H9 (cell line): ENCODE measurements around the gene PMEPA1. TPM values are rescaled to one million over a fixed set of nuclear protein-coding genes. Genes with fewer than 3 reads are reported as not detected.

Experiments
- DNase-seq: peaks from one replicate; pipeline ENCODE4 v3.0.0-alpha.2; 2017
- H2AFZ ChIP-seq: one replicate; pipeline ENCODE4 v1.6.1; 2013; ENCODE audit warnings: mild to moderate bottlenecking, low read length, control low read depth, moderate library complexity
- H2AK5ac ChIP-seq: 2 replicates; pipeline ENCODE4 v1.6.1; 2013; ENCODE audit warnings: low read length, control low read depth, mixed read lengths; ENCODE audit not compliant: insufficient read length
- H2BK120ac ChIP-seq: one replicate; pipeline ENCODE4 v1.6.1; 2013; ENCODE audit warnings: low read depth, mild to moderate bottlenecking, low read length, control low read depth, inconsistent platforms; ENCODE audit not compliant: poor library complexity, severe bottlenecking
- H2BK12ac ChIP-seq: 2 replicates; pipeline ENCODE4 v1.6.1; 2013; ENCODE audit warnings: low read length, control low read depth, mixed read lengths, low read depth; ENCODE audit not compliant: insufficient read length
- H2BK15ac ChIP-seq: 2 replicates; pipeline ENCODE4 v1.6.1; 2013; ENCODE audit warnings: low read depth, low read length, control low read depth
- H2BK20ac ChIP-seq: one replicate; pipeline ENCODE4 v1.6.1; 2013; ENCODE audit warnings: low read depth, mild to moderate bottlenecking, low read length, control low read depth, inconsistent platforms; ENCODE audit not compliant: poor library complexity, severe bottlenecking
- H2BK5ac ChIP-seq: 2 replicates; pipeline ENCODE4 v1.6.1; 2013; ENCODE audit warnings: low read length, control low read depth, mixed read lengths; ENCODE audit not compliant: insufficient read length
- H3K14ac ChIP-seq: 2 replicates; pipeline ENCODE4 v1.6.1; 2013; ENCODE audit warnings: low read length, control low read depth; ENCODE audit not compliant: insufficient read depth
- H3K18ac ChIP-seq: 2 replicates; pipeline ENCODE4 v1.6.1; 2013; ENCODE audit warnings: low read depth, mild to moderate bottlenecking, mixed read lengths, low read length, control low read depth; ENCODE audit not compliant: insufficient read length
- H3K23ac ChIP-seq: 2 replicates; pipeline ENCODE4 v1.6.1; 2013; ENCODE audit warnings: low read length, control low read depth, mixed read lengths, low read depth; ENCODE audit not compliant: insufficient read length
- H3K23me2 ChIP-seq: 2 replicates; pipeline ENCODE4 v1.6.1; 2013; ENCODE audit warnings: low read depth, mild to moderate bottlenecking, mixed read lengths, low read length, control low read depth; ENCODE audit not compliant: insufficient read length, poor library complexity, severe bottlenecking
- H3K27ac ChIP-seq: 2 replicates; pipeline ENCODE4 v1.5.1; 2013; ENCODE audit warnings: low read length, control low read depth, mixed read lengths, low read depth; ENCODE audit not compliant: insufficient read length
- H3K27me3 ChIP-seq: 2 replicates; pipeline ENCODE4 v1.6.1; 2013; ENCODE audit warnings: low read length, control low read depth, inconsistent platforms; ENCODE audit not compliant: insufficient read depth
- H3K4ac ChIP-seq: 2 replicates; pipeline ENCODE4 v1.6.1; 2013; ENCODE audit warnings: low read depth, mild to moderate bottlenecking, control low read depth, inconsistent platforms, low read length, moderate library complexity
- H3K4me1 ChIP-seq: 2 replicates; pipeline ENCODE4 v1.6.1; 2013; ENCODE audit warnings: low read length, control low read depth, inconsistent platforms; ENCODE audit not compliant: insufficient read depth
- H3K4me2 ChIP-seq: 2 replicates; pipeline ENCODE4 v1.6.1; 2013; ENCODE audit warnings: low read length, control low read depth, mixed read lengths; ENCODE audit not compliant: insufficient read length, insufficient read depth
- H3K56ac ChIP-seq: 2 replicates; pipeline ENCODE4 v1.6.1; 2013; ENCODE audit warnings: low read depth, mild to moderate bottlenecking, mixed read lengths, low read length, control low read depth; ENCODE audit not compliant: insufficient read length
- H3K79me1 ChIP-seq: 2 replicates; pipeline ENCODE4 v1.6.1; 2013; ENCODE audit warnings: low read depth, mild to moderate bottlenecking, moderate library complexity, low read length, control low read depth, inconsistent platforms; ENCODE audit not compliant: insufficient read depth, poor library complexity, severe bottlenecking
- H3K79me2 ChIP-seq: 2 replicates; pipeline ENCODE4 v1.6.1; 2013; ENCODE audit warnings: low read length, control low read depth, inconsistent platforms; ENCODE audit not compliant: insufficient read depth
- H3K9ac ChIP-seq: 2 replicates; pipeline ENCODE4 v1.6.1; 2013; ENCODE audit warnings: low read length, control low read depth, mixed read lengths; ENCODE audit not compliant: insufficient read length; ENCODE audit errors: extremely low read depth
- H3K9me3 ChIP-seq: one replicate; pipeline ENCODE4 v1.6.1; 2013; ENCODE audit warnings: low read depth, low read length, inconsistent platforms; ENCODE audit not compliant: control insufficient read depth
- H3T11ph ChIP-seq: one replicate; pipeline ENCODE4 v1.6.1; 2013; ENCODE audit warnings: mild to moderate bottlenecking, low read length, control low read depth, inconsistent platforms
- H4K20me1 ChIP-seq: one replicate; pipeline ENCODE4 v1.6.1; 2013; ENCODE audit not compliant: control insufficient read depth, insufficient read length, insufficient read depth
- H4K5ac ChIP-seq: 2 replicates; pipeline ENCODE4 v1.6.1; 2013; ENCODE audit warnings: low read depth, mild to moderate bottlenecking, mixed read lengths, low read length, control low read depth; ENCODE audit not compliant: insufficient read length
- H4K8ac ChIP-seq: replicated peaks from 2 replicates; pipeline ENCODE4 v1.6.1; 2013; ENCODE audit warnings: low read length, control low read depth, mixed read lengths, low read depth; ENCODE audit not compliant: insufficient read length
- H4K91ac ChIP-seq: 2 replicates; pipeline ENCODE4 v1.6.1; 2013; ENCODE audit warnings: low read depth, mild to moderate bottlenecking, moderate library complexity, mixed read lengths, low read length, control low read depth; ENCODE audit not compliant: insufficient read length
- H3K27ac Mint-ChIP-seq, 3 experiments: 2 replicates in 2 of 3; 3 replicates in 1 of 3; pipeline ENCODE4 v1.8.0; 2020 to 2021; ENCODE audit warnings: mixed read lengths in 3 of 3, mild to moderate bottlenecking in 1 of 3, moderate library complexity in 1 of 3
- H3K27me3 Mint-ChIP-seq: 2 replicates; pipeline ENCODE4 v1.8.0; 2021; ENCODE audit warnings: low read depth, mild to moderate bottlenecking, moderate library complexity, mixed read lengths
- H3K36me3 Mint-ChIP-seq, 3 experiments: 2 replicates in 2 of 3; 3 replicates in 1 of 3; pipeline ENCODE4 v1.8.0; 2020 to 2021; ENCODE audit warnings: low read depth in 3 of 3, mixed read lengths in 3 of 3; ENCODE audit not compliant: insufficient read depth in 1 of 3
- H3K4me1 Mint-ChIP-seq, 2 experiments: 2 replicates each; pipeline ENCODE4 v1.8.0; 2020; ENCODE audit warnings: mixed read lengths in 2 of 2
- H3K4me3 Mint-ChIP-seq, 2 experiments: 2 replicates in 1 of 2; 3 replicates in 1 of 2; pipeline ENCODE4 v1.8.0; 2020 to 2021; ENCODE audit warnings: mild to moderate bottlenecking in 2 of 2, mixed read lengths in 2 of 2, moderate library complexity in 1 of 2
- H3K9me3 Mint-ChIP-seq, 2 experiments: 2 replicates in 1 of 2; 3 replicates in 1 of 2; pipeline ENCODE4 v1.8.0; 2020; ENCODE audit warnings: mild to moderate bottlenecking in 2 of 2, mixed read lengths in 2 of 2, moderate library complexity in 1 of 2
- CTCF ChIP-seq: fragments of 200-600 bp; sonication (generic); conservative IDR thresholded peaks from 3 replicates; pipeline ENCODE4 v1.8.0; 2021; ENCODE audit warnings: antibody characterized with exemption, mild to moderate bottlenecking
- WGBS: extraction: QIAGEN DNeasy Blood & Tissue Kit; methylation state at CpG from one replicate; pipeline ENCODE4 v1.1.7; 2013; ENCODE audit warnings: missing lambda C conversion rate, low lambda C conversion rate, mixed read lengths; ENCODE audit not compliant: insufficient read length; ENCODE audit errors: extremely low coverage; 5-methylcytosine and 5-hydroxymethylcytosine counted together
- total RNA-seq: library from RNA; stranded (reverse); gene quantifications from 2 replicates; pipeline ENCODE4 v1.2.1, GENCODE V29; 2021

PMEPA1 gene
- total RNA-seq, 1 experiment from 2014 or later: 34.6 TPM

GRCh38 chr20:57707320-57707719 is 2.5 kb downstream of the PMEPA1 start:
- no peak overlapping the region for H4K8ac ChIP-seq
- Mint-ChIP-seq H3K9me3 (peaks cover 0 to 4% of the 10 kb centered on the region in 2 experiments; a peak in 2 of 5 replicates), H3K4me1 (peaks cover 50 to 67% of the 10 kb centered on the region in 2 experiments), H3K36me3 (peaks cover 0 to 19% (median 5%) of the 10 kb centered on the region in 3 experiments; a peak in 3 of 7 replicates), H3K27me3 (peaks cover 13% of the 10 kb centered on the region), H3K4me3 (peak overlapping the region; percentile 94 to 97), H3K27ac (no peak overlapping the region)
- TF ChIP-seq CTCF: no peak
- no peak overlapping the region for H2BK20ac ChIP-seq
- no peak overlapping the region for H2AK5ac ChIP-seq
- H3K4me2 ChIP-seq: peak overlapping the region; percentile 82
- no peaks in the 10 kb centered on the region for H4K20me1 ChIP-seq
- peaks cover 3% of the 10 kb centered on the region for H3K79me1 ChIP-seq
- H3K18ac ChIP-seq: no peak overlapping the region
- H2BK5ac ChIP-seq: no peak overlapping the region
- peaks cover 3% of the 10 kb centered on the region; the same call in 1 of the 2 replicates for H3K4me1 ChIP-seq
- no peaks in the 10 kb centered on the region for H3K27me3 ChIP-seq
- no peak overlapping the region for H3K23ac ChIP-seq
- DNase-seq: no peak
- H3K9ac ChIP-seq: no peak overlapping the region
- WGBS: no CpG with 5 or more reads among the region's 7 CpGs
- no peaks in the 10 kb centered on the region for H3K9me3 ChIP-seq
- H2BK12ac ChIP-seq: no peak overlapping the region
- no peak overlapping the region for H2BK15ac ChIP-seq
- no peak overlapping the region for H2AFZ ChIP-seq
- no peak overlapping the region for H3T11ph ChIP-seq
- no peak overlapping the region for H3K27ac ChIP-seq
- no peak overlapping the region for H4K5ac ChIP-seq
- no peak overlapping the region for H4K91ac ChIP-seq
- H3K79me2 ChIP-seq: peaks cover 60% of the 10 kb centered on the region
- no peak overlapping the region for H2BK120ac ChIP-seq
- no peak overlapping the region for H3K14ac ChIP-seq
- H3K23me2 ChIP-seq: peaks cover 10% of the 10 kb centered on the region
- H3K56ac ChIP-seq: no peak overlapping the region
- no peak overlapping the region for H3K4ac ChIP-seq
